WERI-Rb-1 (cell line): ENCODE data around the gene CD9.

Experiments used
- DNase-seq: peaks from one replicate; pipeline ENCODE4 v3.0.0-alpha.2; 2020
- H3K27ac ChIP-seq: fragments of 250-450 bp; sonication (Bioruptor Pico); 2 replicates; pipeline ENCODE4 v1.5.1; 2020; ENCODE audit warnings: mild to moderate bottlenecking, moderate library complexity
- H3K27me3 ChIP-seq: fragments of 250-450 bp; sonication (Bioruptor Pico); 2 replicates; pipeline ENCODE4 v1.5.1; 2021; ENCODE audit warnings: mild to moderate bottlenecking, low read depth, moderate library complexity; ENCODE audit not compliant: insufficient read depth, severe bottlenecking
- H3K36me3 ChIP-seq: fragments of 250-450 bp; sonication (Bioruptor Pico); 2 replicates; pipeline ENCODE4 v1.5.1; 2020; ENCODE audit warnings: mild to moderate bottlenecking, moderate library complexity
- H3K4me3 ChIP-seq: 2 replicates; pipeline ENCODE4 v1.5.1; 2011; ENCODE audit warnings: low read depth, mild to moderate bottlenecking, control low read depth, low read length
- H3K9me3 ChIP-seq: fragments of 250-450 bp; sonication (Bioruptor Pico); 2 replicates; pipeline ENCODE4 v1.5.1; 2021; ENCODE audit warnings: mild to moderate bottlenecking, moderate library complexity; ENCODE audit not compliant: severe bottlenecking
- CTCF ChIP-seq: IDR thresholded peaks from 2 replicates; pipeline ENCODE4 v1.5.1; 2011; ENCODE audit warnings: low read depth, mild to moderate bottlenecking, control low read depth, inconsistent platforms, low read length

The CD9 gene

GRCh38 chr12:6263931-6264330 lies 63.7 kb downstream of the CD9 start:
- Histone ChIP-seq H3K36me3 (no peaks in the 10 kb centered on the region), H3K27ac (peak overlapping the region; percentile 24; the same call in 1 of the 2 replicates), H3K9me3 (no peaks in the 10 kb centered on the region), H3K27me3 (no peaks in the 10 kb centered on the region), H3K4me3 (no peak overlapping the region)
- TF ChIP-seq CTCF, result no peak
- DNase-seq, result peak; percentile 58

- H3K27me3 ChIP-seq, result no peaks in the 10 kb centered on the region
- H3K9me3 ChIP-seq, result no peaks in the 10 kb centered on the region
- H3K36me3 ChIP-seq, result no peaks in the 10 kb centered on the region
- no peak for DNase-seq
- no peak overlapping the region for H3K4me3 ChIP-seq
- no peak for TF ChIP-seq CTCF
- peak overlapping the region; percentile 24; the same call in 1 of the 2 replicates for H3K27ac ChIP-seq
Observed at GRCh38 chr12:6264402-6265037, 64.3 kb downstream of the CD9 start.

GRCh38 chr12:6265038-6265405 lies 64.8 kb downstream of the CD9 start:
- Histone ChIP-seq H3K36me3 (no peaks in the 10 kb centered on the region), H3K27ac (no peak overlapping the region), H3K9me3 (no peaks in the 10 kb centered on the region), H3K27me3 (no peaks in the 10 kb centered on the region), H3K4me3 (no peak overlapping the region)
- DNase-seq, result no peak
- TF ChIP-seq CTCF, result no peak

- Histone ChIP-seq H3K27me3 (no peaks in the 10 kb centered on the region), H3K4me3 (no peak overlapping the region), H3K9me3 (no peaks in the 10 kb centered on the region), H3K36me3 (no peaks in the 10 kb centered on the region), H3K27ac (no peak overlapping the region)
- no peak for DNase-seq
- TF ChIP-seq CTCF, result no peak
Observed at GRCh38 chr12:6266541-6266966, 66.4 kb downstream of the CD9 start.

DNA sequence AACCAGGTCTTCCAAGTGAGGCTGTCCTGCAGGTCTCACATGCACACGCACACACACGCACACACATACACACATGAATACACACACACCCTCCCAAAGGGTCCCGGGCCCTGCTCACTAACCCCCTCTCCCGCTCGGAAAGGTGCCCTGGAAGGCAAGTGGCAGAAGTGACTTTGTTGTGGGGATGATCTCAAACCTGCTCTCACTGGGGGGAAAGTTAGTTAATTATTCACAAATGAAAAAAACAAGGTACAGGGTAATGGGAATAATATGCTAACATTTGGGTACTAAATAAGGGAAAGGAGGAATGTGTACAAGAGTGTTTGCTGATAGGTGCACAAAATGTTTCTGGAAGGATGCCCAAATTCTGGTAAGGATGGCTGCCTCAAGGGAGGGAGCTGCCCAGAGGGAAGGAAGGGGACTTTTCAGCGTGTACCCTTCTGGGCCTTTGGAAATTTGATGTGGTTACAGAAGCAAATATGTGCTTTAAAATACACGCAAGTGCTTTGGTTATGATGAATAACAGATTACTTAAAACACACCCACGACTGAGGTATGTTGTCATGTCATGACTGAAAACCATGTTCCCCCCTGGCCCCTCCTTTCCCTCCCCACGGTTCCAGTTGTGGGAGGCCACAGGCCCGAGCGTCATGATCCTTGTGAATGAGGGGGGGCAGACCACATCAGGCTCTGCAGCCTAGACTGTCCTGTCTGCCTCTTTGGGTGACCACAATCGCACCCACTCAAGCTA lies 66.9 kb downstream of the CD9 start:
- Histone ChIP-seq H3K36me3 (no peaks in the 10 kb centered on the region), H3K27ac (no peak overlapping the region), H3K4me3 (no peak overlapping the region), H3K9me3 (no peaks in the 10 kb centered on the region), H3K27me3 (no peaks in the 10 kb centered on the region)
- no peak for TF ChIP-seq CTCF
- DNase-seq, result no peak
